ENCODE measurements around the gene AAK1. TPM values are rescaled to one million over a fixed set of nuclear protein-coding genes. Genes with fewer than 3 reads are reported as not detected.
"Not testable (repeated sequence)": the region's sequence is repeated elsewhere in the genome, so short reads cannot be mapped to it uniquely, and the experiment has no call there.

AAK1 gene
- total RNA-seq, 3 donors from 2014 or later, result 62.4 to 68.4 (median 66.2) TPM

DNA sequence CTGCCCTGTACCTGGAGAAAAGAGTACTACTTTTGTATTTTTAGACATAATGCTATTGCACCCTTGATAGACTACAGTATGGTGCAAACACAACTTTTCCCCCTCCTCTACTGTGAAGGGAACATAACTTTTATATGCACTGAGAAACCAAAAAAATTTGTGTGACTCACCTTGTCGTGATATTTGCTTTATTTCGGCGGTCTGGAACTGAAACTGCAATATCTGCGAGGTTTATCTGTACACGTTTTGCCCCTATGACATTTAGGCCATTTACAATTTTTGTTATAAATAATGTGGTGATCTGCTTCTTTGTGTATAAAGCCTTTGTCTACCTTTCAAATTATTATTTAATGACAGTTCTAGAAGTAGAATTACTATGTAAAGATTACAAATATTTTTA, 34.4 kb upstream of the AAK1 start:
- Histone ChIP-seq H3K9me3 (no peaks in the 10 kb centered on the region), H3K4me1 (ENCODE audit: low read depth) (no peaks in the 10 kb centered on the region), H3K36me3 (ENCODE audit: low read depth) (no peaks in the 10 kb centered on the region), H3K4me3 (no peak overlapping the region)
- DNase-seq (no peak), ATAC-seq (no peak)
- TF ChIP-seq, protein P1, sequence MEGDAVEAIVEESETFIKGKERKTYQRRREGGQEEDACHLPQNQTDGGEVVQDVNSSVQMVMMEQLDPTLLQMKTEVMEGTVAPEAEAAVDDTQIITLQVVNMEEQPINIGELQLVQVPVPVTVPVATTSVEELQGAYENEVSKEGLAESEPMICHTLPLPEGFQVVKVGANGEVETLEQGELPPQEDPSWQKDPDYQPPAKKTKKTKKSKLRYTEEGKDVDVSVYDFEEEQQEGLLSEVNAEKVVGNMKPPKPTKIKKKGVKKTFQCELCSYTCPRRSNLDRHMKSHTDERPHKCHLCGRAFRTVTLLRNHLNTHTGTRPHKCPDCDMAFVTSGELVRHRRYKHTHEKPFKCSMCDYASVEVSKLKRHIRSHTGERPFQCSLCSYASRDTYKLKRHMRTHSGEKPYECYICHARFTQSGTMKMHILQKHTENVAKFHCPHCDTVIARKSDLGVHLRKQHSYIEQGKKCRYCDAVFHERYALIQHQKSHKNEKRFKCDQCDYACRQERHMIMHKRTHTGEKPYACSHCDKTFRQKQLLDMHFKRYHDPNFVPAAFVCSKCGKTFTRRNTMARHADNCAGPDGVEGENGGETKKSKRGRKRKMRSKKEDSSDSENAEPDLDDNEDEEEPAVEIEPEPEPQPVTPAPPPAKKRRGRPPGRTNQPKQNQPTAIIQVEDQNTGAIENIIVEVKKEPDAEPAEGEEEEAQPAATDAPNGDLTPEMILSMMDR (IDR thresholded peaks at IDR 0.05), result no peak
- intact Hi-C loops (cut with DNase I, micrococcal nuclease), result no loop called here

DNA sequence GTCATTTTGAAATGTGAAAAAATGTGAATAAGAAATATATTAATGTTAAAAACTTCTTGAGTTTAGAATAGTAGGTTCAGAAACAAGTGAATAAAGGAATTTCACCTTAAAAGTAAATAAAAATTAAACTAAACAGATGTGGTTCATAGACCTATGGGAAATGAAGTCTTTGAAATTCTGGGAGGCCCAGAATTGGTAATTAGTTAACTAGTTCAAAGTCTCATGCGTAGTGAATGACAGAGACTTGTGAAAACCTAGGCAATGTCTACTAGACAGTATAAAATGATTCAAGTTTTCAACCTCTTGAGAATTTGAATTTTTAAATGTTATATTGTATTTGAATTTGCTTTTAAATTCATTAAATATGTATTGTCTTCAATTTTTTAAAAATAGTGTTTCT, 32.6 kb upstream of the AAK1 start:
- no peak overlapping the region for H3K4me3 ChIP-seq
- no peaks in the 10 kb centered on the region for H3K36me3 ChIP-seq (ENCODE audit: low read depth)
- no peaks in the 10 kb centered on the region for H3K4me1 ChIP-seq (ENCODE audit: low read depth)
- intact Hi-C loops (cut with DNase I, micrococcal nuclease), result no loop called here
- no peak for ATAC-seq
- no peak for DNase-seq
- peaks cover 4% of the 10 kb centered on the region for H3K9me3 ChIP-seq
- TF ChIP-seq, protein P1 (IDR thresholded peaks at IDR 0.05), result no peak

DNA sequence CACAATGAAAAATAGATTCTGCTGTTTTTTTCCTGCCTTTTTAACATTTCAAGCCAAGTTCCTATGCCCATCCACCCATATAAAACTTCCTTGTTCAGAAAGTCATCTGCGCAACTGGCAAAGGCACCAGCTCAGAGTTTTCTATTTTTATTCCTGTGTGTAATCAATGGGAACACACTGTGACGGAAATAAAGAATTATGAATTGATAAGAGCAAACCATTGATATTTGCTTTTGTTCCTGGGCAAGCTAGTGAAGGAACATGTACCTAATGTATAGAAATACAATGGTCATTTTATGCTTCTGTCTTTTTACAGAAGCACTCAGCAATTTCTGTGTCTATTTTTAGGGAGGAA, 30.8 kb upstream of the AAK1 start:
- H3K9me3 ChIP-seq, result peaks cover 4% of the 10 kb centered on the region
- H3K4me1 ChIP-seq (ENCODE audit: low read depth), result no peaks in the 10 kb centered on the region
- ATAC-seq (peak; percentile 25), DNase-seq (no peak)
- intact Hi-C loops (cut with DNase I, micrococcal nuclease), result no loop called here
- H3K4me3 ChIP-seq, result no peak overlapping the region
- TF ChIP-seq, protein P1 (IDR thresholded peaks at IDR 0.05), result no peak
- no peaks in the 10 kb centered on the region for H3K36me3 ChIP-seq (ENCODE audit: low read depth)

DNA sequence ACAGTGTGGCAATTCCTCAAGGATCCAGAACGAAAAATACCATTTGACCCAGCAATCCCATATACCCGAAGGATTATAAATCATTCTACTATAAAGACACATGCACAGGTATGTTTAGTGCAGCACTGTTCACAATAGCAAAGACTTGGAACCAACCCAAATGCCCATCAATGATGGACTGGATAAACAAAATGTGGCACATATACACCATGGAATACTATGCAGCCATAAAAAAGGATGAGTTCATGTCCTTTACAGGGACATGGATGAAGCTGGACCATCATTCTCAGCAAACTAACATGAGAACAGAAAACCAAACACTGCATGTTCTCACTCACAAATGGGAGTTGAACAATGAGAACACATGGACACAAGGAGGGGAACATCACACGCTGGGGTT, 29.6 kb upstream of the AAK1 start:
- H3K9me3 ChIP-seq; DNase-seq; intact Hi-C loops (cut with DNase I, micrococcal nuclease); ATAC-seq; H3K4me1 ChIP-seq (ENCODE audit: low read depth); H3K36me3 ChIP-seq (ENCODE audit: low read depth); H3K4me3 ChIP-seq: not testable (repeated sequence)

DNA sequence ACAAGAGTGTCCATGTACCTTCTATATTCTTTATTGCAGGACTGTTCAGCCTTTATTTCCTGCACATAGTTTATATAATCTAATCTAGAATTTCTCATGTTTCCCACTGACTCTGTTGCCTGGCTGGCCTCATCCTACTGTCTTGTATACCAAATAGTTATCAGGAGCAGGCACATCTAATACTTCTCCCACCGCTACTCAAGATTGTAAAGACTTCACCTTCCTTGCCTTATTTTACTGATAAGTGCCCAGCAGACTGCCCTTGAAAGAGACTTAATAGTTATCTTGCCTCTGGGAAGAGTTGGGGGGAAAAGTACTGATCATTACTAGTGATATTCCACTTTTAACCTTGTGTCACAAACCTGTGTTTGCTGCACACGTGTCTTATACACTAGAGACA, 26.1 kb upstream of the AAK1 start:
- H3K4me1 ChIP-seq (ENCODE audit: low read depth), result no peaks in the 10 kb centered on the region
- no peaks in the 10 kb centered on the region for H3K36me3 ChIP-seq (ENCODE audit: low read depth)
- intact Hi-C loops (cut with DNase I, micrococcal nuclease), result no loop called here
- peaks cover 4% of the 10 kb centered on the region for H3K9me3 ChIP-seq
- ATAC-seq (no peak), DNase-seq (no peak)
- H3K4me3 ChIP-seq, result no peak overlapping the region
- TF ChIP-seq, protein P1 (IDR thresholded peaks at IDR 0.05), result no peak

DNA sequence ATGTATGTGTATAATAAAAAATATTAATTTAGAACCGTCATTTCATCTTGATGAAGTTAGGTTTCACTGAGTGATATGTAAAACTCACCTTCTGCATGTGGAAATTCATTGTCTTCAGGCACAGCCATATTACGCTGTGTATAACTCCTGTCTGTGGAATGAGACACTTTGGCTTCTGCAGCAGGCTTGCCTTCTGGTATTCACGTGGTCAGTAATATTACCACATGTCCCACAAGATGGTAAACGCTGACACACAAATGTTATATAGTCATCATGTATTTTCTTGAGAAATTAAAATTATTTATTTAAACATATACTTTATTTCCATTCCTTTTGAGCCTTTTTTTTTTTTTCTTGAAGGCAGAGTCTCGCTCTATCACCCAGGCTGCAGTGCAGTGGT, 25.1 kb upstream of the AAK1 start:
- Histone ChIP-seq H3K4me1 (ENCODE audit: low read depth) (no peaks in the 10 kb centered on the region), H3K36me3 (ENCODE audit: low read depth) (no peaks in the 10 kb centered on the region), H3K4me3 (no peak overlapping the region), H3K9me3 (peaks cover 4% of the 10 kb centered on the region)
- intact Hi-C loops (cut with DNase I, micrococcal nuclease), result no loop called here
- no peak for DNase-seq
- no peak for ATAC-seq
- TF ChIP-seq, protein P1 (IDR thresholded peaks at IDR 0.05), result no peak
